Right lobe of liver (tissue), 6 donors: ENCODE measurements around the gene PALB2. TPM values are rescaled to one million over a fixed set of nuclear protein-coding genes. Genes with fewer than 3 reads are reported as not detected.

Experiments
- ATAC-seq, 4 donors: fragments of 200-7000 bp; cut with Tn5 transposase; one replicate each; pipeline ENCODE4 v1.9.1; 2020; ENCODE audit warnings: mild to moderate bottlenecking in 4 of 4, moderate library complexity in 4 of 4
- DNase-seq, 3 donors: peaks; one replicate each; pipeline ENCODE4 v3.0.0-alpha.2; 2020
- H3K27ac ChIP-seq, 3 donors: fragments of 200-600 bp; one replicate each; pipeline ENCODE4 v1.8.0; 2022
- H3K27me3 ChIP-seq, 2 donors: fragments of 200-600 bp; one replicate each; pipeline ENCODE4 v1.8.0; 2022
- H3K36me3 ChIP-seq, 4 donors: fragments of 200-600 bp; sonication (generic) in 1 of 4; one replicate each; pipeline versions ENCODE4 v1.5.1 to v1.8.0; 2017 to 2022; ENCODE audit warnings: control low read depth in 1 of 4
- H3K4me1 ChIP-seq, 4 donors: fragments of 200-600 bp; sonication (generic) in 1 of 4; one replicate each; pipeline versions ENCODE4 v1.5.1 to v1.8.0; 2017 to 2022; ENCODE audit warnings: control low read depth in 1 of 4
- H3K4me3 ChIP-seq, 3 donors: fragments of 200-600 bp; one replicate each; pipeline ENCODE4 v1.8.0; 2022
- H3K9me3 ChIP-seq, 4 donors: fragments of 200-600 bp; sonication (generic) in 1 of 4; one replicate each; pipeline versions ENCODE4 v1.5.1 to v1.8.0; 2017 to 2022; ENCODE audit warnings: control low read depth in 1 of 4
- POLR2A ChIP-seq: fragments of 450-650 bp; IDR thresholded peaks from one replicate; pipeline ENCODE4 v1.6.1; 2017; ENCODE audit warnings: antibody characterized with exemption, mild to moderate bottlenecking
- WGBS: methylation state at CpG from one replicate; pipeline ENCODE4 v1.1.6; 2018; ENCODE audit warnings: low coverage, low lambda C conversion rate; ENCODE audit not compliant: insufficient coverage; ENCODE audit errors: missing lambda C conversion rate; 5-methylcytosine and 5-hydroxymethylcytosine counted together
- intact Hi-C, 2 donors: fragments of 100-400 bp; cut with DNase I; formaldehyde crosslinking; loops; one replicate each; pipeline versions ENCODE4 v1.11.2 to v1.14.1; 2022
- total RNA-seq, 6 experiments: library from RNA; depleted of rRNA in 2 of 6; stranded (reverse); fragments of >200 nt in 2 of 6; fragmentation: NEBNext Ultra II Directional in 3 of 6; extraction: Animal tissue kit (Norgen Biotek cat#: 25700) in 3 of 6; gene quantifications; one replicate each; pipeline versions ENCODE4 v1.1.0 to v1.2.4, GENCODE V29; 2016 to 2023
- TF ChIP-seq, protein P1 (sequence below), 4 donors: fragments of 200-600 bp in 3 of 4; fragments of 450-650 bp in 1 of 4; IDR thresholded peaks; one replicate each; pipeline versions ENCODE4 v1.5.1 to v1.8.0; 2016 to 2022; ENCODE audit warnings: antibody characterized with exemption in 4 of 4, mild to moderate bottlenecking in 2 of 4
- donor health status: DM: no; HTN: yes; CAD: no.
- donor health status: DM: no; HTN: no; CAD: no.
- donor health status: DM: no; HTN: no; CAD: no.
- donor health status: DM: no; HTN: yes; CAD: no.
- donor health status: DM: no; HTN: yes; CAD: no.

Gene PALB2
- total RNA-seq, 6 experiments from 2014 or later = 4.3 to 7.7 (median 5.4) TPM

DNA sequence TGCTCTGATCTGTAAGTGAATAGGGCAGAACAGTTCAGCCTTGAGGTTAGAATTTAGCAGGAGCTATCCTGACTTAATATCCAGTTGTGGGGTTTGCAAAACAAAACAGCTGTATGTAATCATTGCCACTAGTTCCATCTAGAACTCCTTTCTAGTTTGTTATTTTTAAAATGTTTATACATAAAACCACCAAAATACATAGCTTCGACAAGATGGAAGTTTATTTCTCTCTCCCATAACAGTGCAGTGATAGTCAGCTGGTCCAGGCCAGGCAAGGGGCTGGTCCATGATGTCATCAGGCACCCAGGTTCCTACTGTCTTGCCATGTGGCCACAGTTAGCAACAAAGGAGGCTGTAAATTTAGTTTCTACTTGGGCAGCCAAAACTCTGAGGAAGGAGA lies 27.1 kb upstream of the PALB2 start:
- Histone ChIP-seq H3K27ac (no peak overlapping the region), H3K36me3 (peaks cover 5 to 62% (median 12%) of the 10 kb centered on the region in 4 donors), H3K27me3 (no peaks in the 10 kb centered on the region), H3K9me3 (no peaks in the 10 kb centered on the region), H3K4me3 (no peak overlapping the region), H3K4me1 (no peaks in the 10 kb centered on the region)
- DNase-seq = no peak
- intact Hi-C loops = no loop called here
- ATAC-seq = no peak
- TF ChIP-seq POLR2A = no peak
- TF ChIP-seq, protein P1, sequence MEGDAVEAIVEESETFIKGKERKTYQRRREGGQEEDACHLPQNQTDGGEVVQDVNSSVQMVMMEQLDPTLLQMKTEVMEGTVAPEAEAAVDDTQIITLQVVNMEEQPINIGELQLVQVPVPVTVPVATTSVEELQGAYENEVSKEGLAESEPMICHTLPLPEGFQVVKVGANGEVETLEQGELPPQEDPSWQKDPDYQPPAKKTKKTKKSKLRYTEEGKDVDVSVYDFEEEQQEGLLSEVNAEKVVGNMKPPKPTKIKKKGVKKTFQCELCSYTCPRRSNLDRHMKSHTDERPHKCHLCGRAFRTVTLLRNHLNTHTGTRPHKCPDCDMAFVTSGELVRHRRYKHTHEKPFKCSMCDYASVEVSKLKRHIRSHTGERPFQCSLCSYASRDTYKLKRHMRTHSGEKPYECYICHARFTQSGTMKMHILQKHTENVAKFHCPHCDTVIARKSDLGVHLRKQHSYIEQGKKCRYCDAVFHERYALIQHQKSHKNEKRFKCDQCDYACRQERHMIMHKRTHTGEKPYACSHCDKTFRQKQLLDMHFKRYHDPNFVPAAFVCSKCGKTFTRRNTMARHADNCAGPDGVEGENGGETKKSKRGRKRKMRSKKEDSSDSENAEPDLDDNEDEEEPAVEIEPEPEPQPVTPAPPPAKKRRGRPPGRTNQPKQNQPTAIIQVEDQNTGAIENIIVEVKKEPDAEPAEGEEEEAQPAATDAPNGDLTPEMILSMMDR (IDR thresholded peaks at IDR 0.05) = no peak
- 82% methylated on average over 1 of the region's 1 CpG for WGBS

DNA sequence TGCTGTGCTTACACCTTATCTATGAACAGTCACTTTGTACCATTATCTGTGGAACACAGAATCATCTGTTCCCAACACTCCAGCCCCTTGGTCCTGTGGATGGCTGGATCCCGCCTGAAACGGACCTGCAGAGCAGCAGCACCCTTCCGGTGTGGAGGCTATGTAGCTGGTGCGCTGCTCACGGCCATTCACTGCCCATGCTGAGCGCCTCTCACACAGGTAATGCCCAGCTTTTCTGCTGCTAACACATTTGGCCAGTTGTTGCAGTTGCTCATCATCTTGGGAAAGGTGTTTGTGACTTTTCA lies 26.2 kb upstream of the PALB2 start:
- intact Hi-C loops = no loop called here
- ATAC-seq (no peak), DNase-seq (no peak)
- peaks cover 6 to 71% (median 15%) of the 10 kb centered on the region in 4 donors for H3K36me3 ChIP-seq
- no peak for TF ChIP-seq POLR2A
- TF ChIP-seq, protein P1 (IDR thresholded peaks at IDR 0.05) = no peak
- H3K4me1 ChIP-seq = no peaks in the 10 kb centered on the region
- H3K27ac ChIP-seq = no peak overlapping the region
- no peaks in the 10 kb centered on the region for H3K9me3 ChIP-seq
- no peaks in the 10 kb centered on the region for H3K27me3 ChIP-seq
- no peak overlapping the region for H3K4me3 ChIP-seq
- WGBS = 93% methylated on average over 6 of the region's 6 CpGs

DNA sequence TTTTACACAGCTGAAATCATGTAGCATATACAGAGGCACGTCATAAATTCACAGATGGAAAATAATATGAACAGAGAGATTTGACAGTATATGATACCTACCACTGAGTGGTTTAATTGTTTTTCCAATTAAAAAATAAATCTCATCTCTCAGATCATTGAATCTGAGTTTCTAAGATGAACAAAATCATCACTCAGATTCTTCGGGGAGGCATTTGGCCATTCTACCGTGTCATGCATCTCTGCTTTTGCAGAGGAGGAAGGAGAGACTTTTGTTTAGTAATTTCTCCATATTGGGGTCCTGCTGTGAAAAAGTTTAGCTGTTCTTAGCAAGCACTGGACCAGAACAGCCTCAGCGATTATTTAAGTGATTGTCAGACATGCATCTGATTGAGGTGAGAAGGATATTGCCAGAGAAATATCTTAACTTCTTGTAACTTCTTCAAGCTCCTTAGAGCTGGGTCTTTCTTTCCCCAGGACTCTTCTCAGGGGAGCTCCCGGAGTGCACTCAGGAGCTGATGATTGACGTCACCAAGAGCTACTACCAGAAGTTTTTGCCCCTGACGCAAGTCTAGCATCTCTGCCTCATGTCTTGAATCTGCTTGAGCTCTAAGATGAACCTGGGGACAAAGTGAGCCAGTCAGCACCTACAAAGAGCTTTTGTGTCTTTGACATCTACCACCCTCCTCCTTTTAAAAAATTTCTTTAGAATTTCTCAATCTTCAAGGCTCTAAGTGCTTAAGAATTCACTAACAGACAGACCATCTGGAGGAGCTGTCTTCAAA lies 25.7 kb upstream of the PALB2 start:
- TF ChIP-seq, protein P1 (IDR thresholded peaks at IDR 0.05) = no peak
- no peak for TF ChIP-seq POLR2A

DNA sequence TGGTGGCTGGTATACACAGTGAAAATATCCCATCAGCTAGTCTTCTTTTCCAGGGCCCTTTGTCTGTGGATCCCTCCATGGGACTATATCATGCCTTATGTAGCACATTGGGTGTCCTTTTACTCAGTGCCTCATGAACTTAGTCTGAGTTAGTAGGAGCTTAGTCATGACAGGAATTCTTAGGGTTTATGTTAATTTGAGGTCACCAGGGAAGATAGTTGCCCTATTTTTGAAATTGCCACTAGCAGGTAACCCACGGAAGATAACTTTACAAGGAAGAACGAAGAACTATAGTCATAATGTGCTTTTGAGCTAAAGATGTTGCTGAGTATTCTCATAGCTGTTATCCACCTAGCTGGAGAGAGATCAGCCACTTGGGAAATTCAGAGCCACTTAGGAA lies 22.8 kb upstream of the PALB2 start:
- intact Hi-C loops = no loop called here
- no peak overlapping the region for H3K27ac ChIP-seq
- WGBS = 80% methylated on average over 2 of the region's 2 CpGs
- H3K4me3 ChIP-seq = no peak overlapping the region
- ATAC-seq = no peak
- H3K9me3 ChIP-seq = no peaks in the 10 kb centered on the region
- TF ChIP-seq, protein P1 (IDR thresholded peaks at IDR 0.05) = no peak
- no peak for TF ChIP-seq POLR2A
- H3K27me3 ChIP-seq = no peaks in the 10 kb centered on the region
- no peaks in the 10 kb centered on the region for H3K4me1 ChIP-seq
- peaks cover 7 to 96% (median 31%) of the 10 kb centered on the region in 4 donors for H3K36me3 ChIP-seq
- DNase-seq = no peak

More for the DNA sequence above, 25.7 kb upstream of the PALB2 start:
- 91% methylated on average over 4 of the region's 7 CpGs for WGBS
- no peaks in the 10 kb centered on the region for H3K27me3 ChIP-seq
- no peak overlapping the region for H3K4me3 ChIP-seq
- H3K27ac ChIP-seq = no peak overlapping the region
- no peaks in the 10 kb centered on the region for H3K9me3 ChIP-seq
- DNase-seq (no peak), ATAC-seq (no peak)
- peaks cover 7 to 77% (median 19%) of the 10 kb centered on the region in 4 donors for H3K36me3 ChIP-seq
- H3K4me1 ChIP-seq = no peaks in the 10 kb centered on the region
- intact Hi-C loops = no loop called here
